HFF-Myc (cell line): Measurements from ENCODE around the gene KBTBD6.

ENCODE experiments used
- DNase-seq: peaks from one replicate; pipeline ENCODE4 v3.0.0-alpha.2; 2011; ENCODE audit warnings: low read depth; ENCODE audit errors: extremely low read depth
- H3K4me3 ChIP-seq: replicated peaks from 2 replicates; pipeline ENCODE4 v1.5.1; 2011; ENCODE audit warnings: low read depth, mild to moderate bottlenecking, control low read depth, low read length
- TF ChIP-seq, protein P1 (sequence below): IDR thresholded peaks from 2 replicates; pipeline ENCODE4 v1.5.1; 2012; ENCODE audit warnings: mild to moderate bottlenecking, low read depth, low read length, control low read depth; ENCODE audit errors: missing control alignments

Gene KBTBD6

DNA sequence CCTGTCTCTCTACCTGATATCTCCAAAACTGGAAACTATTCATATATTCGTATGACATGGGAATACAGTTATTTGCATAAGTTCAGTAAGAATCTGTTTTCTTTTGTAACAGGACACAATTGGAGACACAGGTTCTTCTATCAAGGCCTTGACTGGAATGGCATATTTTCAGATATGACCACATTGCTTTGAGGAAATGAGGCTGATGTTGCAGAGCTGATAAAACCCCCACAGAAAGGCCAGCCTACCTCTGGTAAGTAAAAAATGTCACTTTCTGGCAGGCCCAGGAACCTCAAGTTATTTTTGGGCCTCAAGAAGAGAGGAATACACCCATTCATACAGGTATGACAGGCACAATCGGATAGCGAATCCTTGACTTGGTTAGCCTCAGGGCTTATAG lies 29.5 kb upstream of the KBTBD6 start:
- TF ChIP-seq, protein P1, sequence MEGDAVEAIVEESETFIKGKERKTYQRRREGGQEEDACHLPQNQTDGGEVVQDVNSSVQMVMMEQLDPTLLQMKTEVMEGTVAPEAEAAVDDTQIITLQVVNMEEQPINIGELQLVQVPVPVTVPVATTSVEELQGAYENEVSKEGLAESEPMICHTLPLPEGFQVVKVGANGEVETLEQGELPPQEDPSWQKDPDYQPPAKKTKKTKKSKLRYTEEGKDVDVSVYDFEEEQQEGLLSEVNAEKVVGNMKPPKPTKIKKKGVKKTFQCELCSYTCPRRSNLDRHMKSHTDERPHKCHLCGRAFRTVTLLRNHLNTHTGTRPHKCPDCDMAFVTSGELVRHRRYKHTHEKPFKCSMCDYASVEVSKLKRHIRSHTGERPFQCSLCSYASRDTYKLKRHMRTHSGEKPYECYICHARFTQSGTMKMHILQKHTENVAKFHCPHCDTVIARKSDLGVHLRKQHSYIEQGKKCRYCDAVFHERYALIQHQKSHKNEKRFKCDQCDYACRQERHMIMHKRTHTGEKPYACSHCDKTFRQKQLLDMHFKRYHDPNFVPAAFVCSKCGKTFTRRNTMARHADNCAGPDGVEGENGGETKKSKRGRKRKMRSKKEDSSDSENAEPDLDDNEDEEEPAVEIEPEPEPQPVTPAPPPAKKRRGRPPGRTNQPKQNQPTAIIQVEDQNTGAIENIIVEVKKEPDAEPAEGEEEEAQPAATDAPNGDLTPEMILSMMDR, result no peak
- no peak overlapping the region for H3K4me3 ChIP-seq
- no peak for DNase-seq

DNA sequence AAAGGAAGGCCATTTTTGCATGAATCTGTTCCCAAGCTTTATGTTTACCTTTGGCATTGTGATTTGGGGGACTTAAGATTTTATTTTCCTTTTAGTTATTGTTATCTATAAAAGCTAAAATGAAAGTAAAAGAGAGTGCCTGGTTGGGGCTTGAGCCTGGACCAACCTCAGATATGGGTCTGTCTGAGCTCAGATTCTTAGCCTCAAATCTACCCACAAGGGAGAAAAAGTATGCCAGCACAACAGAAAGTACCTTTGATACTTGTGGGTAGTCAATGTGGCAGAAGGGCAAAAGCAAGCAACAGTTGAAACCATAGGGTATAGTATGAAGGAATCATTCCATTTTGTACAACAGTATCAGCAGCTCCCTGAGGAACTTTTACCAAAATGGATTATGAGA lies 26.6 kb upstream of the KBTBD6 start:
- no peak for DNase-seq
- TF ChIP-seq, protein P1, result no peak
- H3K4me3 ChIP-seq, result no peak overlapping the region

DNA sequence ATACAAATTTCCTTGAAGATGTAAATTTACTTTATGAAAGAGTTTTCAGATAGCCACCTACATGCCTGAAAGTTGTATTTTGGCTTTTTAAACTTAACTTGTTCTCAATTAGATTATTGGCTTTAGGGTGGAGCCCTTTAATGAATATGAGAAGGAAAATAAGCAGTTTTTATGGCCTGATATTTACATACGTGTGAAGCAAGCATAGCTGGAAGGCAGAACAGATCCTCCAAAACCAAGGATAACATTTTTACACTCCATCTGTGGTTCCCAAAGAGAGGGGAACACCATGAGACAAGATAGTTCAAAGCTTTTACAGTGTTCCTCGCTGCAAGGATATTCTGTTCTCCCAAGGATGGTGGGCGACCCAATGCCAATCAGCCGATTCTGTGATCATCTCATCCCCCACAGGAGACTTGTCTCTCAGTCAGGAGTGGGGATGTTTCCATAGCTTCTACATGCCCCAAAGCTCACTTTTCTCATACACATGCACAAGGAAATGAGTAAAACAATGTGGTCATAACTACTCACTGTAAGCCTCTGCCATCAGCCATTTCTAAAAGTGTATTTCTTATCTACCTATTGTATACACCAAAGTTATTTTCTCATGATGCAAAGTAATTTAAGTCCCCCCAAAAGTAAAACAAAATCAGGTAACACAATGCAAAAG lies 24.6 kb upstream of the KBTBD6 start:
- TF ChIP-seq, protein P1, result no peak

DNA sequence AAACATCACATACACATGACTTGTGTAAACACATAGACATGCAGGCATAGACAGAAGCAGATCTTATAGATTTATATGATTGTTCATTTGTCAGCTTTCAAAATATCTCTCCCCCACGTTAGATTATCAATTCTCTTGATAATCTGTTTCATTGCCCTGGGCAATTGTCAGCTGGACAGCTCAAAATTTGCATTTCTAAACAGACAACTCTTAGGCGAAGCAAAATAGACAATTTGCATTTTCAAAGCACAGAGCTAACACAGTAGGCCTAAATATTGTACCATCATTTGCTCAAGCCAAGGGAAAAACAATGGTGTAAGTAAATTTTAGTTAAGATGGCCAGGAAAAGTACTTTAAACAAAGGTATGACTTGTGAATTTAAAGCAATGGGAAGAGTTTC lies 24.0 kb upstream of the KBTBD6 start:
- TF ChIP-seq, protein P1, result no peak
- H3K4me3 ChIP-seq, result no peak overlapping the region
- DNase-seq, result no peak

More for the DNA sequence above, 24.6 kb upstream of the KBTBD6 start:
- no peak overlapping the region for H3K4me3 ChIP-seq
- DNase-seq, result no peak

DNA sequence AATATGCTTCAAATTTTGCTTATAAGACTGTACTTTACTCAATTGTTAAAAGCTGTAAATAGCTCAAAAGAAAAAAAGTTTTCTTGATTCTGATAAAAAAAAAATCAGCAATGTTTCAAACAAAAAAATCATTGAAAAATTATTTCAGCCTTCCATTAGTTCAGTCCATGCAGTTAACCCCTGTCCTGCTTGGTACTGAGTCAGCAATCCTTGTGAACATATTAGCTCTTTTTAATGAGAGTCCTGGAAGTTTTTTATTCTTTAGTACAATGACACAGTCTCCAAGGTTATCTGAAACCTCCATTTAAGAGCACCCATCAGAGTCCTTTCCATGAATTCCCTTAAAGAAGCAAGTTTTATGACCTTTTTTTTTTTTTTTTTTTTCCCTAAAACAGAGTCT lies 21.4 kb upstream of the KBTBD6 start:
- DNase-seq, result no peak
- TF ChIP-seq, protein P1, result no peak
- no peak overlapping the region for H3K4me3 ChIP-seq

DNA sequence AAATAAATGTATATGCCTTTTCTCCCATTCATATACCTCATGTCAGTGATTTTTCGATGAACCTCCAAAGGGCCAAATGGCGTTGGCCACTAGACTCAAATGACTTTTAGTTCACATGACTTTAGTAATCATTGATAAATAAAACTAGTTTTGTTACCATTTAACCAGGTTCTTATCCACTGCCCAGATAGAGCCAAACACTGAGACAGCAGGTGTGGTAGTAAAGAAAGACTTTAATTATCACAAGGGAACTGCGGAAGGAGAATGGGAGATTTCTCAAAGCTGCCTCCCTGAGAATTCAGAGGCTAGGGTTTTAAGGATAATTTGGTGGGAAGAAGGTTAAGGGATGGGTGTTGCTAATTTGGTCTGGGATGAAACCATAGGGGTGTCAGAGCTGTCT lies 19.4 kb upstream of the KBTBD6 start:
- no peak overlapping the region for H3K4me3 ChIP-seq
- no peak for DNase-seq
- TF ChIP-seq, protein P1, result no peak

DNA sequence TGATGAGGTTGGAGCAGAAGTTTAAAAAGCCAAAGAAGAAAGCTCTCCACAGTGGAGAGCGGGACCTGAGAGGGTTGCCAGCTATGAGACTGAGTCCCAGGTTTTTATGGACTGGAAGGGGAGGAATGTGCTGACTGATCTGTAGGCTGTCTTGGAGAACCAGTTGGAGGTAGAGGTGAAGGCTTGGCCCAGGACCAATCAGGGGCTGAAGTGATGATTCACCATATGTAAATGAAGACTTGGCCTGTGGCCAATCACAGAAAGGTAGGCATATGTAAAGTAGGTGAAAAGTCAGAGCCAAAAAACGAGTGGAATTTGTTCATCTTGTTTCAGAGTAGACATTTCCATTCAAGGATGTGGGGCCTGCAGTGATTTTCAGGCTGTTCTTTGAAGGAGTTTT lies 17.5 kb upstream of the KBTBD6 start:
- TF ChIP-seq, protein P1, result no peak
- no peak overlapping the region for H3K4me3 ChIP-seq
- DNase-seq, result no peak
